Coronary artery (tissue), 2 donors: ENCODE measurements around the gene ANKS1B.

Experiments
- DNase-seq: peaks from one replicate; pipeline ENCODE4 v3.0.0-alpha.2; 2017; ENCODE audit warnings: low spot score
- H3K27ac ChIP-seq, 2 donors: fragments of 200-600 bp; sonication (generic); one replicate each; pipeline ENCODE4 v1.5.1; 2016 to 2019
- H3K4me3 ChIP-seq: fragments of 200-600 bp; sonication (generic); 2 replicates; pipeline ENCODE4 v1.5.1; 2016; ENCODE audit warnings: mild to moderate bottlenecking, moderate library complexity
- CTCF ChIP-seq: fragments of 200-600 bp; sonication (generic); IDR thresholded peaks from one replicate; pipeline ENCODE4 v1.5.1; 2019; ENCODE audit warnings: antibody characterized with exemption

ANKS1B gene

DNA sequence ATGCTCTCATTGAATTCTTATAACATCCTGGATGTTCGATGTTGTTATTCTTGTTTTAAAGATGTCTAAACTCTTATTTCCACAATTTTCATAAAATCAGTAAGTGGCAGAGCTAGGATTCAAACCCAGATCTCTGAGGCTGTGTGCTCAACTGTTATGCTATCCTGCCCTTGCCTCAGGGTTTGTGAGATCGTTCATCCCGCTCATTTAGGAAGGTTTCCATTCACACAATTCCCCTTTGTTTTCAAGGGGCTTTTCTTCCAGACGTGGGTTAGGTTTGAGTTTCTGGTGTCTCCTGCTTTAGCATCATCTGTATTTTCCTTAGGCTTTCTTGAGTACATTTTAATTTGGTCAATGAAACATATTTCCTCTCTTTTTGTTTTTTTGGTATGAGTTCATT lies 1270.3 kb downstream of the ANKS1B start:
- DNase-seq: no peak
- Histone ChIP-seq H3K27ac (no peak overlapping the region), H3K4me3 (no peak overlapping the region)
- no peak for TF ChIP-seq CTCF

DNA sequence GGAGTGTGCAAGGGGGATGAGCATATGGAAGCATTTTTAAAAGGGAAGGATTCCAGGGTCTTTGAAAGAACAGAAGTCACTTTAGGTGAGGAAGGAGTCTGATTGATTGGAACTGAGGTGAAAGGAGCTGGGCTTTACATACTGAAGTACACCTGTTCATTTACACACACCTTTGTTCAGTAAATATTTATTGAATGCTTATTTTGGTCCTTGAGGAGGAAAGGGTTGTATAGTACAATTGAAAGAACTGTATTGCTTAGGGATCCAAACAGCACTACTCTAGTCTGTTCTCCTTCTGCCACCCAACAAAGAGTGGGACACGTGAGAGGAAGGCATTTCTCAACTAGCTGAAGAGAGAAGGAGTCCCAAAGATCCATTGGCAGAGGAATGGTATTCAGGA lies 1275.7 kb downstream of the ANKS1B start:
- Histone ChIP-seq H3K4me3 (no peak overlapping the region), H3K27ac (no peak overlapping the region)
- TF ChIP-seq CTCF: no peak
- no peak for DNase-seq

DNA sequence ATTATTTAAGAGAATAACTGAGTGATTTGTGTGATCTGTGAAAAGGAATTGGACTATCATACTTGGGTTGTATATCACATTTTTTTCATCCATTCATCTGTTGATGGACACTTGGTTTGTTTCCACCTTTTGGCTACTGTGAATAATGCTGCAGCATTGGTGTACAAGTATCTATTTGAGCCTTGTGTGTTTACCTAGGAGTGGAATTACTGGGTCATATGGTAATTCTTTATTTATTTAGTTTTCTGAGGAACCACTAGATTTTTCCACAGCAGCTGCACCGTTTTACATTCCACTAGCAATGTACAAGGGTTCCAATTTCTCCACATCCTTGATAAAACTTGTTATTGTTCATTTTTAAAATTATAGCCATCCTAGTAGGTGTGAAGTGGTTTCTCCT lies 1283.6 kb downstream of the ANKS1B start:
- no peak overlapping the region for H3K4me3 ChIP-seq
- TF ChIP-seq CTCF: no peak
- H3K27ac ChIP-seq: no peak overlapping the region
- DNase-seq: no peak

- Histone ChIP-seq H3K27ac (peak overlapping the region in 1 of 2 donors; percentile 30), H3K4me3 (no peak overlapping the region)
- no peak for TF ChIP-seq CTCF
- no peak for DNase-seq
These were observed 1285.2 kb downstream of the ANKS1B start for GRCh38 chr12:98699586-98699985.

DNA sequence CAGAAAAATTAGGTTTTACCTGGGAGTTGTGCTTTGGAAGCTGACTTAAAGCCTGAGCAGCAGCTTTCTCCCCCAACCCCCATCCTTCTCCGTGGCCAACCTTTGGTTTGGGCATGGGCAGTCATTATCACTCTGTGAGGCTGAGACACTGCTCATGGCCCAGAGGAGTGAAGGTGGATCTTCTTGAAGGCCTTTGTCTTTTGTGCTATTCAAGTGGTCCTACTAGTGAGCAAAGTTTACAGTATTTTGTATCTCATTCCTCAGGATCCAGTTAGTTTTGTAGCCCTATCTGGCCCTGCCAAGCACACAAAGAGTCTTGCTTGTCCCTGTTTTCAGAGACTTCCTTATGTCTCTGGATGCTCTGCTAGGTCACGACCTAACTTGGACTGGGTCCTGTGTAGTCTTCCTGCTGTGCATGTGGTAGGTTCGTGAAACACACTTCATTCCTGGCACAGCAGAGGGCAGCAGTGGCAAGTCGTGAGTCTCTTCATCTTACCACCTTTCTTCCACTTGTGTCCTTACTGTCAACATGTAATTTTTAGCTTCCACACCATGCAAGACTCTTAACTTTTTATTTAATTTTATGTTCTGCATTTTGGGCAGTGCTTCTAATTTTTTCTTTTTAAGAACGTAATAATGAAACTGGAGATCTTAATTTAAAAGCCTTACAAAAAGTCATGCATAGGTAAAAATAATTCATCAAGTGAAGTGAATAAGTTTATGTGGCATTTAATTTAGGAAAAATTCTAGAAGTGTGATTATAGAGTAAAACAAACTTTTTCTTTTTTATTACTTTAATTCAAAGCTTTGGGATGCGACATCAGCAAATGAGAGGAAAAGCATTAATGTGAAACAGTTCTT lies 1285.9 kb downstream of the ANKS1B start:
- DNase-seq: no peak
- Histone ChIP-seq H3K4me3 (no peak overlapping the region), H3K27ac (peak overlapping the region; percentile 27 to 30)
- TF ChIP-seq CTCF: peak; percentile 21

DNA sequence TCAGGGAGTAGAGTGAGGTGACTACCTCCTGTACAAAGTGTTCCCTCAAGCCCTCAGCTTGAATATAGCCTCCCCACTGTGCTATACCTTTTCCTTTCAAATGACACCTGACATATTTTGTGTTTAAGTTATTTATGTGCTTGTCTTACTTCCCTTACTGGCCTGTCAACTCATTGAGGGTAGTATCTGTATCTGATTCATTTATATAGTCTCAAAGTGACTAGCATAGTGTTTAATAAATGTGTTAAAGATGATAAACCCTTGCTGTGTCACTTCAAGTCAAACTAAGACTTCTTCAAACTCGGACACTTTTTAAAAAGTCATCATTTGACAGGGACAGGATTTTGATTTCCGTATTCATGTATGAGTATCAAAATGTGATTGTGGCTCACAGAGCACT lies 1287.5 kb downstream of the ANKS1B start:
- no peak for DNase-seq
- Histone ChIP-seq H3K4me3 (no peak overlapping the region), H3K27ac (no peak overlapping the region)
- TF ChIP-seq CTCF: no peak

DNA sequence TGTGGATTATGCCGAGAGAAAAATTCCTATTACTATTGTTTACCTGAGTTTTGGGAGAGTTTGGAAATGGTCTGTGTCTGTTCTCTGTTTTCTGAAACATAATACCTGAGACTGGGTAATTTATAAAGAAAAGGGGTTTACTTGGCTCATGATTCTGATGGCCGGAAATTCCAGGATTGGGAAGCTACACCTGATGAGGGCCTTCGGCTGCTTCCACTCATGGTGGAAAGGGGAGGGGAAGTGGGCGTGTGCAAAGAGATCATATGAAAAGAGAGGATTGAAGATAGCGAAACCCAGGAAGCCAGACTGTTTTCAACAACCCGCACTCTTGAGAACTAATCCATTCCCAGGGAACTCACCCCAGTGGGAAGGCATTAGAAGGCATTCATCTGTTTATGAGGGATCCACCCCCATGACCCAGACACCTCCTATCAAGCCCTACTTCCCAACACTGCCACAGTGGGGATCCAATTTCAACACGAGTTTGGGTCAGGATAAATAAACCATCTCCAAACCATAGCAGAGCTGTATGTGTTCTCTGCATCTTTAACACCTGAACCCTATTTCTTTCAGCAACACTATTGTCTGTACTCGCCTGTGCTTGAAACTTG lies 1288.6 kb downstream of the ANKS1B start:
- no peak for DNase-seq
- Histone ChIP-seq H3K4me3 (no peak overlapping the region), H3K27ac (no peak overlapping the region)
- TF ChIP-seq CTCF: no peak
